GM12865 (cell line): ENCODE results near the gene ENTREP1.

Experiments used
- DNase-seq: peaks from one replicate; pipeline ENCODE4 v3.0.0; 2010; ENCODE audit warnings: low read depth
- H3K4me3 ChIP-seq: 2 replicates; pipeline ENCODE4 v1.5.1; 2011; ENCODE audit warnings: mild to moderate bottlenecking, low read depth, low read length, control low read depth
- TF ChIP-seq, protein P1 (sequence below): IDR thresholded peaks from 2 replicates; pipeline ENCODE4 v1.5.1; 2011; ENCODE audit warnings: low read length, control low read depth, low read depth, inconsistent platforms; ENCODE audit not compliant: insufficient read depth; ENCODE audit errors: missing control alignments

ENTREP1 gene

DNA sequence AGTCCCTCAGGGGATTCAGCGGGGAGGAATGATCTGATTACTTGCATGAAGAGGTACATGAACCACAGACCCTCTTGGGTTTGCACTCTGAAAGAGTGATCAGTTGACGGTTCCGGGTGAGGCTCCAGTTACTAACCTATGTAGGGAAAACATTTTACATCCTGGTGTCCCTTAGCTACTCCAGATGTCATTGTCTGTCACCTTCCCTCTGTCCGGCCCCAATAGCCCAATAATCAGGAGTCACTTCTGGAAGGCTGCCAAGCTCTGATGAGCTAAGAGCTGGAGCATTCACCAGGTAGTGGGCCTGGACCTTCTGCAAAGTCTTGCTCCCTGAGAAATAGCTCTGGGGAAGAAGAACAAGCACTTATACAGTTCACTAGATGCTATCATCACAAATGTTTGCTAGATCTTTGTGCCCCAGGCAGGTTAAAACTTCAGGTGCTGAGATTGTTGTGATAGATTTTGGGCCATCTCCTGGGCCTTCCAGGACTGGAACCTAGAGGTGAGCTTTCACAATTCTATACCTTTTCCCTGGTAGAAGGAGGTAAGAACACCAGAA, 64.5 kb downstream of the ENTREP1 start:
- DNase-seq: no peak
- TF ChIP-seq, protein P1, sequence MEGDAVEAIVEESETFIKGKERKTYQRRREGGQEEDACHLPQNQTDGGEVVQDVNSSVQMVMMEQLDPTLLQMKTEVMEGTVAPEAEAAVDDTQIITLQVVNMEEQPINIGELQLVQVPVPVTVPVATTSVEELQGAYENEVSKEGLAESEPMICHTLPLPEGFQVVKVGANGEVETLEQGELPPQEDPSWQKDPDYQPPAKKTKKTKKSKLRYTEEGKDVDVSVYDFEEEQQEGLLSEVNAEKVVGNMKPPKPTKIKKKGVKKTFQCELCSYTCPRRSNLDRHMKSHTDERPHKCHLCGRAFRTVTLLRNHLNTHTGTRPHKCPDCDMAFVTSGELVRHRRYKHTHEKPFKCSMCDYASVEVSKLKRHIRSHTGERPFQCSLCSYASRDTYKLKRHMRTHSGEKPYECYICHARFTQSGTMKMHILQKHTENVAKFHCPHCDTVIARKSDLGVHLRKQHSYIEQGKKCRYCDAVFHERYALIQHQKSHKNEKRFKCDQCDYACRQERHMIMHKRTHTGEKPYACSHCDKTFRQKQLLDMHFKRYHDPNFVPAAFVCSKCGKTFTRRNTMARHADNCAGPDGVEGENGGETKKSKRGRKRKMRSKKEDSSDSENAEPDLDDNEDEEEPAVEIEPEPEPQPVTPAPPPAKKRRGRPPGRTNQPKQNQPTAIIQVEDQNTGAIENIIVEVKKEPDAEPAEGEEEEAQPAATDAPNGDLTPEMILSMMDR: no peak

DNA sequence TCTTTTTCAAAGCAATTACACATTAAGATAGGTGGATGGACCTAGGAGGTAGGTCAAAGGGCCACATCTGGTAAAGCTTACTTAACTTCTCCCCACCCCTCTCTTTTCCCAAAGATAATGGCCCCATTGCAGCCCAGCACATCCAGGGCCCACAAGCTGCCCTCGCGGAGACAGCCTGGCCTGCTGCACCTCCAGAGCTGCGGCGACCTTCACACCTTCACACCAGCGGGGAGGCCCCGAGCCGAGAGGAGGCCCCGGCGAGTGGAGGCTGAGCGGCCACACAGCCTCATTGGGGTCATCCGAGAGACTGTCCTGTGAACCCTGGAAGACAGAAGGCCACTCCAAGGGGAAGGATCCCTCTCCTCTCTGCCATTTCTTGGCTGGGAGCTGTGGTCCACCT, 66.5 kb downstream of the ENTREP1 start:
- no peak for DNase-seq
- TF ChIP-seq, protein P1: no peak
- no peak overlapping the region for H3K4me3 ChIP-seq

More for the DNA sequence above, 64.5 kb downstream of the ENTREP1 start:
- H3K4me3 ChIP-seq: no peak overlapping the region

DNA sequence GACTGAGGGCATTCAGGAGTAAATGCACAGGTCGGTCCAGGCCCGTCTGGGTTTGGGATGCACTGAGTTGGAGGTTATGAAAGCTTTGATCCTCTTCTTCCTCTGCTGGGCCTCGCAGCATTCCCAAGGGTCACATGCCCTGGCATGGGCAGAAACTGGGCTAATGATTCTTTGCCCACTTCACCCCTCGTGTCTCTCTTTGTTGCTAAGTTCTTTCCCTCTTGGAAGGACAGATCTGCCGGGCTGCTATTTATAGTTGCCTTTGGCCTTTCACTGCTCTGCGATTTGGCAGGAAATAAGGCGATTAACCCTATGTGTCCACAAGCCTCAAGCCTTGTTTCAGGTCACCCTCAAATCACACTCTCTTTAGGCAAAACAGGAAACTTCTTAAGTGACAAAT, 66.9 kb downstream of the ENTREP1 start:
- H3K4me3 ChIP-seq: no peak overlapping the region
- TF ChIP-seq, protein P1: no peak
- DNase-seq: no peak

DNA sequence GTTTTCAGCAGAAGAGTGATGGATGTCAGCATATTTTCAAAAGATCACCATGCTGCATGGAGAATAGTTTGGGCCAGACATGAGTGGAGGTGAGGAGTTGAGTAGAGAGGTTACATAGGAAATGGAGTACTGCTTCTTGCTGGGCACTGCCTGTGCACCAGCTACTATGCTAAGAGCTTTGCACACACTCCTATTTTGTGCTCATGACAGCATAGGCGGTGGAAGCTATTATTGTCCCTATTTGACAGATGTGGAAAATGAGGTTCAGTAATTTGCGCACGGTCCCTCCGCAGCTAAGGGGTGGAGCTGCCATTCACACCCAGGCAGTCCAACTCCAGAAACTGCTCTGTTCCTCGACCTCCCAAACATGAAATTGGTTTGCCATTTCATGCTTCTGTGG, 67.8 kb downstream of the ENTREP1 start:
- DNase-seq: no peak
- TF ChIP-seq, protein P1: no peak
- no peak overlapping the region for H3K4me3 ChIP-seq

DNA sequence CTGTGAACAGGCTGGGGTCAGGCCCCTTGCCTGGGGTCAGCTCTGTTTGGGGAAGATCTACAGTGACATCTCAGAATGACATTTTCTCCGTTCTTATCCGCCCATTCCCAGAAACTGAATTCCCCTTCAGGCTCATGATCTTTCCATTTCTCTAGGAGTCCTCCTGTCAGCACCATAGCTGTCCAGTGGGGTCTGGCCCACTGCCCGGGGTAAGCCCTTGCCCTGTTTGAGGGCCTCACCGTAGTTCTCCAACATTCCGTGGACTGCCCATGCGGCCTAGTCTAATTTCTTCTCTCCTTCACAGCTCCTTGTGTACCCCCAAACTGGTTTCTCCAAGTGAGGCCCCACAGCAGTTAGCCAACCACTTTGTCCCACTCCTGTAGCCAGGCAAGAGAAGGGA, 68.4 kb downstream of the ENTREP1 start:
- TF ChIP-seq, protein P1: no peak
- no peak for DNase-seq
- no peak overlapping the region for H3K4me3 ChIP-seq

DNA sequence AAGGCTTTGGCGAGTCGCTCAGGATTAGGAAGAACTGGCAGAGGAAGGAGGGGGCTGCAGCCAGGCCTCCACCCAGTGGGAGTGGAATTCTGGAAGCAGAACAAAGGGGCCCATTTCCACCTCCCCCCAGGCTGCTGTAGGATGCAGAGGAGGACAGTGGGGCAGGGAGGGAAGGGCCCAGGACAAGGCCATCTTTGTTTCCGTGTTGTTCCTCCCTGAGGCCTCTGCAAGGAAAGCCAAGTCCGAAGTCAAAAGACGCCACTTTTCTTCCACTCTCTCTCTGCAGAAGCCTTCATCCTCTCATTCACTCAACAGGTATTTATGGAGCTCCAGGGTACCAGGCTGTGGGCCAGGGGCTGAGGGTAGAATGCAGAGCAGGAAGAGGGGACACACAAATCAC, 70.7 kb downstream of the ENTREP1 start:
- TF ChIP-seq, protein P1: no peak
- DNase-seq: no peak
- no peak overlapping the region for H3K4me3 ChIP-seq

DNA sequence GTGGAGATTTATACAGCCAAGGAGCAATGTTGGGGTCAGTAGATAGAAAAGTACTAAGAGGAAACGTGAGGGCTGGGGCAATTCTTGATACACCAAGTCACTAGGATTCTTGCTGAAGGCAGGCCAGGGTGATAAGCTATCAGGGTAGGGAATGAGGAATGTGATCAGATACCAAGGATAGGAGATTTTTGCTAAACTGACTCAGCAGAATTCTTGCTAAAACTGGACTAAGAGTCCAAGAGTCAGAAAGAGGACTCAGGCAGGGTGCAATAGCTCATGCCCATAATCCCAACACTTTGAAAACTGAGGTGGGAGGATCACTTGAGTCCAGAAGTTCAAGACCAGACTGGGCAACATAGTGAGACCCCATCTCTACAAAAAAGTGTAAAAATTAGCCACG, 71.7 kb downstream of the ENTREP1 start:
- no peak for DNase-seq
- TF ChIP-seq, protein P1: no peak
- H3K4me3 ChIP-seq: no peak overlapping the region
